Left lung (tissue), 10 donors: Measurements from ENCODE around the gene RAP1GAP. TPM values are rescaled to one million over a fixed set of nuclear protein-coding genes. Genes with fewer than 3 reads are reported as not detected.

Source experiments
- ATAC-seq: fragments of 200-7000 bp; cut with Tn5 transposase; one replicate; pipeline ENCODE4 v1.9.1; 2020; ENCODE audit warnings: moderate library complexity
- DNase-seq, 4 donors: peaks; one replicate each; pipeline ENCODE4 v3.0.0-alpha.2; 2013 to 2020
- H3K27ac ChIP-seq, 2 donors: fragments of 200-600 bp; sonication (generic) in 1 of 2; one replicate each; pipeline versions ENCODE4 v1.5.0 to v1.8.0; 2020 to 2021
- H3K27me3 ChIP-seq, 2 donors: fragments of 200-600 bp; sonication (generic) in 1 of 2; one replicate each; pipeline versions ENCODE4 v1.5.0 to v1.8.0; 2020 to 2021
- H3K36me3 ChIP-seq, 2 donors: fragments of 200-600 bp; sonication (generic) in 1 of 2; one replicate each; pipeline versions ENCODE4 v1.5.0 to v1.8.0; 2020 to 2021
- H3K4me1 ChIP-seq, 2 donors: fragments of 200-600 bp; one replicate each; pipeline ENCODE4 v1.8.0; 2021
- H3K4me3 ChIP-seq, 2 donors: fragments of 200-600 bp; sonication (generic) in 1 of 2; one replicate each; pipeline versions ENCODE4 v1.5.0 to v1.8.0; 2020 to 2021; ENCODE audit warnings: mild to moderate bottlenecking in 1 of 2
- H3K9me3 ChIP-seq, 2 donors: fragments of 200-600 bp; sonication (generic) in 1 of 2; one replicate each; pipeline versions ENCODE4 v1.5.0 to v1.8.0; 2020 to 2021
- intact Hi-C, 2 donors: fragments of 100-400 bp; cut with DNase I; formaldehyde crosslinking; loops; one replicate each; pipeline versions ENCODE4 v1.11.2 to v1.14.2; 2022
- polyA plus RNA-seq, 6 donors: library from polyadenylated mRNA; unstranded; fragments of 120-200 nt; gene quantifications; one replicate each; pipeline ENCODE4 v1.2.1, GENCODE V29; 2013; ENCODE audit not compliant: insufficient read length in 6 of 6
- total RNA-seq, 2 donors: library from RNA; stranded (reverse); fragmentation: NEBNext Ultra II Directional; extraction: Animal tissue kit (Norgen Biotek cat#: 25700); gene quantifications; one replicate each; pipeline ENCODE4 v1.2.1, GENCODE V29; 2021
- TF ChIP-seq, protein P1 (sequence below), 2 donors: fragments of 200-600 bp; sonication (generic) in 1 of 2; IDR thresholded peaks; one replicate each; pipeline versions ENCODE4 v1.5.0 to v1.8.0; 2021; ENCODE audit warnings: antibody characterized with exemption in 2 of 2
- donor health status: DM: no; HTN: yes; CAD: no.
- donor health status: DM: no; HTN: no; CAD: no.

Gene RAP1GAP
- total and polyA plus RNA-seq, 8 donors = 20.7 to 59.3 (median 45.2) TPM

DNA sequence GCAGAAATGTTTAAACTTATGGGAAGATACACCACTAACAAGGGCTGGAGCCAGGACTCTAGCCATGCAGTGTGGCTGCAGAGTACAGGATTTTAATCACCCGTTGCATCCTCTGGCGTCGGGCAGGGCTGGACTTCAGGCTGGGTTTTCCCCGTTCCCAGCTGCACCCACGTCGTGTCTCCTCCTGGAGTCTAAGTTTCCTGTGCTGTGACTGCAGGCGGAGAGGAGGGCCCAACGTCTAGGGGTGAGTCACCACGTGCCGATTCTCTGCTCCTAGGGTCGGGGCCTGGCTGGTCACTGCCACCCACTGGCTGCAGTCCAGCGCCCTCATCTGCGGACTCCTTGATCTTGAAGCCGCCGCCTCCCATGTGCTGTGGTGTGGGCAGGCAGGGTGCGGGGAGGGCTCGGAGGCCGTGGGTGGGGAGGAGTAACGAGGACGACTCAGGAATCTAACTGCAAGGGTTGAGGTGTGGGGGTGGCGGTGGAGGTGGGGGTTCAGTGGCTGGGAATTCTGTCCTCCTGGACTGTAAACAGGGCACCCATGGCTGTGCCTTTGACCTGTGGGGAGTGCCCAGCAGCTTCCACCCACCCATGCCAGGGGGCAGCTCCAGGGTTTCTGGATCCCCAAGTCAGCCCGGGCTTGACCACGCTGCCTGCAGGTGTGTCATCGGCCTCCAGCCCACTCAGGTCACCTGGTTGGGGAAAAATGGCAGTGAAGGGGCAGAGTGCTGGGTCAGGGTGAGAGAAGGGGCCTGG, 82.1 kb downstream of the RAP1GAP start:
- ATAC-seq = peak; percentile 91
- Histone ChIP-seq H3K27me3 (peaks cover 0 to 43% of the 10 kb centered on the region in 2 donors), H3K36me3 (no peaks in the 10 kb centered on the region), H3K4me3 (no peak overlapping the region), H3K9me3 (no peaks in the 10 kb centered on the region), H3K4me1 (peaks cover 0 to 51% of the 10 kb centered on the region in 2 donors), H3K27ac (no peak overlapping the region)
- intact Hi-C loops = no loop called here
- TF ChIP-seq, protein P1, sequence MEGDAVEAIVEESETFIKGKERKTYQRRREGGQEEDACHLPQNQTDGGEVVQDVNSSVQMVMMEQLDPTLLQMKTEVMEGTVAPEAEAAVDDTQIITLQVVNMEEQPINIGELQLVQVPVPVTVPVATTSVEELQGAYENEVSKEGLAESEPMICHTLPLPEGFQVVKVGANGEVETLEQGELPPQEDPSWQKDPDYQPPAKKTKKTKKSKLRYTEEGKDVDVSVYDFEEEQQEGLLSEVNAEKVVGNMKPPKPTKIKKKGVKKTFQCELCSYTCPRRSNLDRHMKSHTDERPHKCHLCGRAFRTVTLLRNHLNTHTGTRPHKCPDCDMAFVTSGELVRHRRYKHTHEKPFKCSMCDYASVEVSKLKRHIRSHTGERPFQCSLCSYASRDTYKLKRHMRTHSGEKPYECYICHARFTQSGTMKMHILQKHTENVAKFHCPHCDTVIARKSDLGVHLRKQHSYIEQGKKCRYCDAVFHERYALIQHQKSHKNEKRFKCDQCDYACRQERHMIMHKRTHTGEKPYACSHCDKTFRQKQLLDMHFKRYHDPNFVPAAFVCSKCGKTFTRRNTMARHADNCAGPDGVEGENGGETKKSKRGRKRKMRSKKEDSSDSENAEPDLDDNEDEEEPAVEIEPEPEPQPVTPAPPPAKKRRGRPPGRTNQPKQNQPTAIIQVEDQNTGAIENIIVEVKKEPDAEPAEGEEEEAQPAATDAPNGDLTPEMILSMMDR (IDR thresholded peaks at IDR 0.05) = no peak
- DNase-seq = peak in 3 of 4 donors; percentile 33 to 88 (median 82)

DNA sequence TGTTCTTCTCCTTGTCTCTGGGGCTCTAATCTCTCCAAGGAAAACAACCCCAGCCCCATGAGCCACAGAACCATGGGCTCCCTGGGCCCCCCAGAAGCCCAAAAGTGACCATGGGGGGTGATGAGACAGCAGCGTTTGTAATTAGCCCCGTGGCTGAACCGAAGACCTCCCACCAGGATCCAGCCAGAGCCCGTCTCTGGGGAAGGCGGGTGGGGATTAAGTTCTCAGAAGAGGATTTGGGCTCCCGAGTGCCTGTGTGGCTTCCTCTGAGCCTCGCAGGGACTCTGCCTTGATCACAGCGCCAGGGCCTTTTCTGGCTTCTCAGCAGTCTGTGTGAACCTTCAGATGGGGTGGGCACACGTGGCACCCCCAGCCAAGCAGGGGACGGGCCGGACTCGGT, 82.9 kb downstream of the RAP1GAP start:
- Histone ChIP-seq H3K4me1 (peaks cover 0 to 51% of the 10 kb centered on the region in 2 donors), H3K4me3 (no peak overlapping the region), H3K9me3 (no peaks in the 10 kb centered on the region), H3K27ac (no peak overlapping the region), H3K27me3 (peaks cover 0 to 35% of the 10 kb centered on the region in 2 donors), H3K36me3 (no peaks in the 10 kb centered on the region)
- TF ChIP-seq, protein P1 (IDR thresholded peaks at IDR 0.05) = no peak
- DNase-seq (no peak), ATAC-seq (no peak)
- intact Hi-C loops = no loop called here

- Histone ChIP-seq H3K4me1 (peaks cover 0 to 39% of the 10 kb centered on the region in 2 donors), H3K4me3 (no peak overlapping the region), H3K9me3 (no peaks in the 10 kb centered on the region), H3K36me3 (no peaks in the 10 kb centered on the region), H3K27me3 (peaks cover 0 to 23% of the 10 kb centered on the region in 2 donors), H3K27ac (peak overlapping the region in 1 of 2 donors; percentile 51)
- DNase-seq (no peak), ATAC-seq (no peak)
- TF ChIP-seq, protein P1 (IDR thresholded peaks at IDR 0.05) = no peak
- intact Hi-C loops = no loop called here
These were observed 84.1 kb downstream of the RAP1GAP start for GRCh38 chr1:21585037-21585436.

- no peak for DNase-seq
These were observed 85.1 kb downstream of the RAP1GAP start for GRCh38 chr1:21584096-21584495.

DNA sequence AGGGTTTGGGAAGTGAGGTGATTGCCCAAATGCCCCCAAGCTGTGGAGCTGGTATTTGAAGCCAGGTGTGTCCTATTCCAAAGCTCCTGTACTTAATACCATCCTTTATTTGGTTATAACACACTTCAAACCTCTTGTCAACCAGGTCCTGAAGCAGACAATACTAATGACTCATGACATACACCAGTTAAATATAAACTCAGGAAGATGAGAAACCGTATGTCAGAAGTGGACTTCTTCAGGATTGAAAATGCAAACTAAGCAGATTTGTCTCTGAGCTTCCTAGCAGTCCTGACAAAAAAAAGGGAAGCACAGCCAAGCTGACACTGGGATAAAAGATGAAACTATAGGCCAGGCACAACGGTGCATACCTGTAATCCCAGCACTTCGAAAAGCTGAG, 89.4 kb downstream of the RAP1GAP start:
- intact Hi-C loops = no loop called here

More at GRCh38 chr1:21584096-21584495, 85.1 kb downstream of the RAP1GAP start:
- Histone ChIP-seq H3K9me3 (no peaks in the 10 kb centered on the region), H3K4me3 (no peak overlapping the region), H3K27me3 (peaks cover 0 to 16% of the 10 kb centered on the region in 2 donors), H3K4me1 (peaks cover 0 to 42% of the 10 kb centered on the region in 2 donors), H3K36me3 (no peaks in the 10 kb centered on the region), H3K27ac (peak overlapping the region in 1 of 2 donors; percentile 80)
- TF ChIP-seq, protein P1 (IDR thresholded peaks at IDR 0.05) = no peak
- intact Hi-C loops = no loop called here
- no peak for ATAC-seq

More for the DNA sequence above, 89.4 kb downstream of the RAP1GAP start:
- Histone ChIP-seq H3K9me3 (no peaks in the 10 kb centered on the region), H3K36me3 (peaks cover 0 to 17% of the 10 kb centered on the region in 2 donors), H3K27ac (no peak overlapping the region), H3K4me1 (peaks cover 0 to 19% of the 10 kb centered on the region in 2 donors), H3K4me3 (no peak overlapping the region), H3K27me3 (peaks cover 0 to 9% of the 10 kb centered on the region in 2 donors)
- TF ChIP-seq, protein P1 (IDR thresholded peaks at IDR 0.05) = no peak
- ATAC-seq = peak; percentile 53
- DNase-seq = no peak
